Naive thymus-derived CD4-positive, alpha-beta T cell (primary cell): ENCODE data around the gene INPP5F. TPM values are rescaled to one million over a fixed set of nuclear protein-coding genes. Genes with fewer than 3 reads are reported as not detected.
A peak's percentile ranks its signal among the peaks of the same experiment; 100 is the strongest.

ENCODE experiments used
- ATAC-seq: fragments of 150-1000 bp; cut with Tn5 transposase; 2 replicates; pipeline ENCODE4 v1.10.0; 2021; ENCODE audit warnings: mild to moderate bottlenecking, moderate library complexity
- CTCF ChIA-PET: fragments of 350-600 bp; sonication (Branson Sonifier 250); formaldehyde crosslinking; loops from one replicate; lab custom pipeline; 2021; ENCODE audit warnings: antibody characterized with exemption; lab: Charles Lee
- POLR2A ChIA-PET: fragments of 350-600 bp; sonication (Branson Sonifier 250); formaldehyde crosslinking; loops from one replicate; lab custom pipeline; 2021; ENCODE audit warnings: antibody characterized with exemption, inconsistent platforms; lab: Charles Lee
- DNase-seq, 9 donors: peaks; one replicate each; pipeline versions ENCODE4 v3.0.0 to v3.0.0-alpha.2; 2020 to 2022; ENCODE audit warnings: mixed read lengths in 1 of 9
- H3K27ac ChIP-seq: one replicate; pipeline ENCODE4 v1.7.0; 2013; ENCODE audit warnings: mild to moderate bottlenecking, low read depth, low read length, moderate library complexity
- H3K27me3 ChIP-seq, 2 donors: one replicate each; pipeline ENCODE4 v1.7.0; 2013; ENCODE audit warnings: low read length in 2 of 2, mild to moderate bottlenecking in 2 of 2, moderate library complexity in 2 of 2; ENCODE audit not compliant: control insufficient read depth in 2 of 2, insufficient read depth in 2 of 2
- H3K36me3 ChIP-seq, 3 experiments: 1 replicate in 2 of 3; 2 replicates in 1 of 3; pipeline ENCODE4 v1.7.0; 2013; ENCODE audit warnings: low read length in 3 of 3, mild to moderate bottlenecking in 3 of 3, moderate library complexity in 1 of 3; ENCODE audit not compliant: insufficient read depth in 3 of 3, control insufficient read depth in 2 of 3
- H3K4me1 ChIP-seq, 2 donors: one replicate each; pipeline ENCODE4 v1.7.0; 2013; ENCODE audit warnings: low read length in 2 of 2, mild to moderate bottlenecking in 2 of 2, moderate library complexity in 1 of 2; ENCODE audit not compliant: control insufficient read depth in 2 of 2, insufficient read depth in 2 of 2
- H3K4me3 ChIP-seq: 2 replicates; pipeline ENCODE4 v1.7.0; 2013; ENCODE audit warnings: mild to moderate bottlenecking, low read length
- H3K9me3 ChIP-seq, 3 experiments: 1 replicate in 2 of 3; 2 replicates in 1 of 3; pipeline ENCODE4 v1.7.0; 2013; ENCODE audit warnings: low read length in 3 of 3; ENCODE audit not compliant: control insufficient read depth in 2 of 3
- H3K27ac Mint-ChIP-seq, 9 donors: one replicate each; pipeline ENCODE4 v1.8.0; 2020 to 2022; ENCODE audit warnings: mixed read lengths in 9 of 9, mild to moderate bottlenecking in 8 of 9, moderate library complexity in 5 of 9, inconsistent platforms in 2 of 9
- H3K27me3 Mint-ChIP-seq, 5 donors: one replicate each; pipeline ENCODE4 v1.8.0; 2021 to 2022; ENCODE audit warnings: mixed read lengths in 5 of 5, mild to moderate bottlenecking in 1 of 5
- H3K36me3 Mint-ChIP-seq, 5 donors: one replicate each; pipeline ENCODE4 v1.8.0; 2020 to 2022; ENCODE audit warnings: mixed read lengths in 5 of 5, mild to moderate bottlenecking in 3 of 5, inconsistent platforms in 1 of 5
- H3K4me1 Mint-ChIP-seq, 7 donors: one replicate each; pipeline ENCODE4 v1.8.0; 2020 to 2022; ENCODE audit warnings: mixed read lengths in 7 of 7, mild to moderate bottlenecking in 3 of 7, inconsistent platforms in 1 of 7
- H3K4me3 Mint-ChIP-seq, 10 donors: one replicate each; pipeline ENCODE4 v1.8.0; 2020 to 2022; ENCODE audit warnings: mild to moderate bottlenecking in 10 of 10, mixed read lengths in 10 of 10, moderate library complexity in 6 of 10, inconsistent platforms in 2 of 10
- H3K9me3 Mint-ChIP-seq, 11 donors: one replicate each; pipeline ENCODE4 v1.8.0; 2020 to 2022; ENCODE audit warnings: mixed read lengths in 11 of 11, mild to moderate bottlenecking in 4 of 11, inconsistent platforms in 1 of 11, moderate library complexity in 1 of 11
- intact Hi-C, 2 donors: fragments of 100-400 bp; cut with micrococcal nuclease; formaldehyde crosslinking; loops; one replicate each; pipeline ENCODE4 v1.15.1; 2023
- polyA plus RNA-seq, 2 donors: library from polyadenylated mRNA; unstranded; fragments of 300-500 nt; fragmentation: Illumina TruSeq; gene quantifications; one replicate each; pipeline ENCODE4 v1.2.3, GENCODE V29; 2021
- total RNA-seq, 6 experiments: library from RNA in 5 of 6; stranded (reverse) in 5 of 6; gene quantifications; 1 replicate in 5 of 6; 2 replicates in 1 of 6; pipeline ENCODE4 v1.2.3 and lab custom pipeline; 2021 to 2026

Gene INPP5F
- total and polyA plus RNA-seq, 7 experiments from 2014 or later = 3.4 to 12.1 (median 9.7) TPM

- peaks cover 0 to 2% (median 0%) of the 10 kb centered on the region in 11 donors for H3K9me3 Mint-ChIP-seq
- intact Hi-C loops = no loop called here
- no peak overlapping the region for H3K27ac Mint-ChIP-seq
- no peaks in the 10 kb centered on the region for H3K9me3 ChIP-seq
- POLR2A ChIA-PET = interaction anchor here (0.6 kb wide), 1 partner anchor 236 kb away, joined by 3 read pairs; no protein-coding TSS in a partner anchor
- CTCF ChIA-PET = interaction anchor here (0.6 kb wide), 1 partner anchor 167 kb away, joined by 3 read pairs; no protein-coding TSS in a partner anchor
- no peaks in the 10 kb centered on the region for H3K27me3 ChIP-seq
- H3K4me1 ChIP-seq = no peaks in the 10 kb centered on the region
- H3K4me1 Mint-ChIP-seq = peaks cover 0 to 13% (median 0%) of the 10 kb centered on the region in 7 donors
- H3K36me3 Mint-ChIP-seq = no peaks in the 10 kb centered on the region
- H3K27me3 Mint-ChIP-seq = no peaks in the 10 kb centered on the region
- H3K27ac ChIP-seq = no peak overlapping the region
- H3K36me3 ChIP-seq = no peaks in the 10 kb centered on the region
- ATAC-seq (peak; percentile 42), DNase-seq (no peak)
- no peak overlapping the region for H3K4me3 ChIP-seq
- no peak overlapping the region for H3K4me3 Mint-ChIP-seq
Observed at GRCh38 chr10:119693262-119693957, 32.4 kb upstream of the INPP5F start.

DNA sequence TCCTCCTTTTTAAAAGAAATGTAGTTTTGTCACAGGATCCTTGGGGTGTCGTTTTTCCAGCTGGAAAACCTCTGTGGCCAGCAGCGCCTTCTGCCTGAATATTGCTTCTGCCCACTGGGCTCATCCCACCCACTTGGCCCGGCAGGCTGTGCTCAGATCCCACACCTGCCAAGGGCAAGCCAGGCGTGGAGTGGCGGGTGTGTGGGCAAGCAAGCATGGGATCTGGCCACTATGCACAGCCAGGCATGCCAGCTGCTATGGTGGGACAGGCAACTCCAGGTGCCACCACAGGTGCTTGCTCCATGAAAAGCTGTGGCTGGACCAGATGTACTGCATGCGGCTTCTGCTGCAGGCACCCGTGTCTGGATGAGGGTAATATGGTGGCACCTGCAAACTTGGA lies 31.2 kb upstream of the INPP5F start:
- POLR2A ChIA-PET = no interaction called here
- H3K27ac ChIP-seq = no peak overlapping the region
- CTCF ChIA-PET = interaction anchor here (0.9 to 1.1 kb wide), 3 partner anchors 8 to 11 kb away, joined by 3 to 4 read pairs (median 3); no protein-coding TSS in a partner anchor
- H3K27me3 ChIP-seq = no peaks in the 10 kb centered on the region
- Mint-ChIP-seq H3K9me3 (peaks cover 0 to 2% (median 0%) of the 10 kb centered on the region in 11 donors), H3K27ac (no peak overlapping the region), H3K4me1 (peaks cover 0 to 13% (median 0%) of the 10 kb centered on the region in 7 donors), H3K36me3 (no peaks in the 10 kb centered on the region), H3K4me3 (no peak overlapping the region), H3K27me3 (no peaks in the 10 kb centered on the region)
- no peaks in the 10 kb centered on the region for H3K4me1 ChIP-seq
- H3K9me3 ChIP-seq = no peaks in the 10 kb centered on the region
- intact Hi-C loops = no loop called here
- H3K4me3 ChIP-seq = no peak overlapping the region
- ATAC-seq = no peak
- DNase-seq = no peak
- no peaks in the 10 kb centered on the region for H3K36me3 ChIP-seq

GRCh38 chr10:119700321-119700954 lies 25.4 kb upstream of the INPP5F start:
- no peaks in the 10 kb centered on the region for H3K4me1 ChIP-seq
- POLR2A ChIA-PET = no interaction called here
- H3K27ac ChIP-seq = no peak overlapping the region

DNA sequence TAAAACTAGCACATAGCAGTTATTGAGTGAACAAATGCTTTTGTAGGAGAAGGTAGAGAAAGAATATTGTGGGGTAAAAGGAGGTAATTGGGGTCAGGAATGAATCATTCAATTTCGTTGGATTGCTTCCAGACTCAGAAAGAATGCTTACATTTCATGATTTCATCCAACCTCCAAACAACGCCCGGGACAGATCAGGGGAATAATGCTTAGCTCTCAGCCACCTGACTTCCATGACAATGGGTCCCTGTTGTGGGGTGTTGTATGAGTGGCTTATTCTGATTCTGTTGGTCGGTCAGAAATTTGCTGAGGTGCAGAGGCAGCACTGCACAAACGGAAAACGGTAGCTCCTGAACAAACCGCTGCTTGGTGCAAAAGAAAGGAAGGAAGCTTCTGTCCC lies 24.0 kb upstream of the INPP5F start:
- peaks cover 0 to 8% (median 0%) of the 10 kb centered on the region in 5 donors for H3K27me3 Mint-ChIP-seq
- H3K27ac Mint-ChIP-seq = no peak overlapping the region
- DNase-seq (no peak), ATAC-seq (no peak)
- intact Hi-C loops = no loop called here
- no peaks in the 10 kb centered on the region for H3K27me3 ChIP-seq
- H3K4me3 ChIP-seq = no peak overlapping the region
- H3K27ac ChIP-seq = no peak overlapping the region
- peaks cover 0 to 2% (median 0%) of the 10 kb centered on the region in 3 experiments for H3K9me3 ChIP-seq
- peaks cover 0 to 16% (median 5%) of the 10 kb centered on the region in 5 donors for H3K36me3 Mint-ChIP-seq
- ChIA-PET POLR2A (interaction anchor here (0.5 to 0.9 kb wide), 3 partner anchors 12 to 16 kb away, joined by 3 to 5 read pairs (median 5); no protein-coding TSS in a partner anchor), CTCF (interaction anchor here (0.9 kb wide), 1 partner anchor 15 kb away, joined by 3 read pairs; no protein-coding TSS in a partner anchor)
- peaks cover 2 to 14% (median 9%) of the 10 kb centered on the region in 11 donors for H3K9me3 Mint-ChIP-seq
- no peaks in the 10 kb centered on the region for H3K4me1 ChIP-seq
- H3K36me3 ChIP-seq = no peaks in the 10 kb centered on the region
- H3K4me3 Mint-ChIP-seq = no peak overlapping the region
- peaks cover 5 to 30% (median 6%) of the 10 kb centered on the region in 7 donors for H3K4me1 Mint-ChIP-seq

More at GRCh38 chr10:119700321-119700954, 25.4 kb upstream of the INPP5F start:
- ATAC-seq = peak; percentile 52
- intact Hi-C loops = no loop called here
- H3K36me3 Mint-ChIP-seq = peaks cover 0 to 6% (median 0%) of the 10 kb centered on the region in 5 donors
- no peak overlapping the region for H3K4me3 ChIP-seq
- DNase-seq = no peak
- no peaks in the 10 kb centered on the region for H3K36me3 ChIP-seq
- H3K4me1 Mint-ChIP-seq = peaks cover 5 to 24% (median 6%) of the 10 kb centered on the region in 7 donors
- CTCF ChIA-PET = no interaction called here
- H3K27ac Mint-ChIP-seq = no peak overlapping the region
- no peaks in the 10 kb centered on the region for H3K27me3 ChIP-seq
- H3K27me3 Mint-ChIP-seq = peaks cover 0 to 8% (median 0%) of the 10 kb centered on the region in 5 donors
- H3K9me3 Mint-ChIP-seq = peaks cover 0 to 6% (median 0%) of the 10 kb centered on the region in 11 donors
- H3K4me3 Mint-ChIP-seq = no peak overlapping the region
- H3K9me3 ChIP-seq = no peaks in the 10 kb centered on the region

DNA sequence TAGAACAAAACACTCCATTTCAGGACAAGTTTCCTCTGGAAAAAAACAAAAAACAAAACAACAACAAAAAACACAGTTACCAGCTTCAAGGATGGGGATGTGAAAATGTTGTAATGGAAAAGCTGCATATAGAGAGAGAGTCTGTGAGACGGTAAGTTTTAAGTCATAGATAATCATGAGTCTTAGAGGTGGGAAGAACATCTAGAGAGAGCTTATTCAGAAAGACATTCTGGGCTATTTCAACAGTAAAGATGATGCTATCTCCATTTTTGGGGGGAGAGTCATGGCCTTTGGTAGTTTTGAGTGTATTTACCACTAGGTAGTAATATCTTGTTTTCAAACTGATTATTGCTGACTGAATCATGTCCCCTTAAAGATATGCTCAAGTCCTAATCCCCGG lies 23.3 kb upstream of the INPP5F start:
- no peak for DNase-seq
- ChIA-PET POLR2A (interaction anchor here (0.9 kb wide), 1 partner anchor 13 kb away, joined by 5 read pairs; no protein-coding TSS in a partner anchor), CTCF (no interaction called here)
- Histone ChIP-seq H3K9me3 (peaks cover 0 to 10% (median 0%) of the 10 kb centered on the region in 3 experiments), H3K4me1 (no peaks in the 10 kb centered on the region), H3K36me3 (no peaks in the 10 kb centered on the region), H3K27ac (no peak overlapping the region), H3K27me3 (no peaks in the 10 kb centered on the region), H3K4me3 (no peak overlapping the region)
- H3K4me3 Mint-ChIP-seq = no peak overlapping the region
- H3K4me1 Mint-ChIP-seq = peaks cover 5 to 30% (median 6%) of the 10 kb centered on the region in 7 donors
- peaks cover 0 to 22% (median 9%) of the 10 kb centered on the region in 5 donors for H3K36me3 Mint-ChIP-seq
- peak overlapping the region in 2 of 9 donors; percentile 11 to 53 for H3K27ac Mint-ChIP-seq
- intact Hi-C loops = no loop called here
- H3K9me3 Mint-ChIP-seq = peaks cover 4 to 20% (median 11%) of the 10 kb centered on the region in 11 donors
- ATAC-seq = no peak
- H3K27me3 Mint-ChIP-seq = peaks cover 0 to 8% (median 0%) of the 10 kb centered on the region in 5 donors

DNA sequence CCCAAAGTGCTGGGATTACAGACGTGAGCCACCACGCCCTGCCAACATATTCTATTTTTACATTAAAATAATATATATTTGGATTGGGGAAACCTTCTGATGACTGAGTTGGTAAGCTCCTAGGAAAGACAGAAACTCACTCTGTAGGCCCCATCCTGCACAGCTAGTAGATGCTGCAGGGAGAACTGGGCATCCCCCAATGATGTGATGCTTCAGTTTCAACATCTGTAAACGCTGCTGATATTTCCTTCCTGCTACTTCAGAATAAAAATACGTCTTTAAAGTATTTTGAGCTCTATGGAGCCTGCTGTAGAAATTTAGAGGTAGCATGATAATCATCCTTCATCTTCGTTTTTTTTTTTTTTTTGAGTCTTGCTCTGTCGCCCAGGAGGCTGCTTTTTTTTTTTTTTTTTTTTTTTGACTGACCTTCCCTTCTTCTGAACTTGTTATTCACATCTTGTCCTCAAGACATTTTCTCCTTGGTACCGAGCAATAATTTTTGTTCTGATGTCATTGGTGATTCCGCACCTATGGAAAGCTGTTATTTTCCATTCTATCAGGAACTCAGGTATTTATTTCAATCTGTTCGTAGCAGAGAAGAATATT lies 21.8 kb upstream of the INPP5F start:
- H3K36me3 Mint-ChIP-seq = peaks cover 0 to 31% (median 12%) of the 10 kb centered on the region in 5 donors

More for the DNA sequence above, 21.8 kb upstream of the INPP5F start:
- ChIA-PET POLR2A (interaction anchor here (0.6 to 1.2 kb wide), 3 partner anchors 34 to 106 kb away, joined by 3 to 4 read pairs (median 3); no protein-coding TSS in a partner anchor), CTCF (interaction anchor here (0.9 kb wide), 1 partner anchor 17 kb away, joined by 4 read pairs; no protein-coding TSS in a partner anchor)
- Histone ChIP-seq H3K4me3 (no peak overlapping the region), H3K27me3 (no peaks in the 10 kb centered on the region), H3K27ac (no peak overlapping the region), H3K36me3 (no peaks in the 10 kb centered on the region), H3K9me3 (peaks cover 0 to 12% (median 0%) of the 10 kb centered on the region in 3 experiments), H3K4me1 (no peaks in the 10 kb centered on the region)
- H3K9me3 Mint-ChIP-seq = peaks cover 4 to 30% (median 11%) of the 10 kb centered on the region in 11 donors
- intact Hi-C loops = no loop called here
- peak overlapping the region in 2 of 10 donors; percentile 38 to 60 for H3K4me3 Mint-ChIP-seq
- ATAC-seq (peak; percentile 54), DNase-seq (no peak)
- H3K27me3 Mint-ChIP-seq = peaks cover 0 to 8% (median 0%) of the 10 kb centered on the region in 5 donors
- peak overlapping the region in 2 of 9 donors; percentile 41 to 86 for H3K27ac Mint-ChIP-seq
- H3K4me1 Mint-ChIP-seq = peaks cover 5 to 35% (median 8%) of the 10 kb centered on the region in 7 donors
